Hematopoietic multipotent progenitor cell treated with erythropoietin and hydrocortisone succinate and interleukin-3 and kit ligand, for 6 days (in vitro differentiated cells): ENCODE data around the gene TLL1.

ENCODE experiments used
- DNase-seq: peaks from one replicate; pipeline ENCODE4 v3.0.0-alpha.2; 2015

TLL1 gene

DNA sequence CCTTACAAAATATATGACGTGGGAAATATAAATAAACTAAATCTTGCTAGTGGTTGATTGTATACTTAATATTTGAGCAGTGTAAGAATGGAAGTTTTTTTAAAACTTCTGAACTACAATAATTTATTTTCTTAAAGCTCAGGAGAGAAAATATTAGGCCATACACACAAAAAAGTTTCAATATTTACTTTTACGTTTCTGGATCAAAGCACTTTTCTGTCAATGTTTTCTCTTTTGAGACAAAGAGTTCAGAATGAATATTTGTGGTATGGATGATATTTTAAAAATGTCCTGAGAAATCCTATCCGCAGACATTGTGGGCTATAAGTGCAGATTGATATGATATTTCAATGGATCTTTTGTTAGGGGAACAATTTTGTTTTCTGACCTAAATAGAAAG, 109.9 kb downstream of the TLL1 start:
- DNase-seq = no peak

DNA sequence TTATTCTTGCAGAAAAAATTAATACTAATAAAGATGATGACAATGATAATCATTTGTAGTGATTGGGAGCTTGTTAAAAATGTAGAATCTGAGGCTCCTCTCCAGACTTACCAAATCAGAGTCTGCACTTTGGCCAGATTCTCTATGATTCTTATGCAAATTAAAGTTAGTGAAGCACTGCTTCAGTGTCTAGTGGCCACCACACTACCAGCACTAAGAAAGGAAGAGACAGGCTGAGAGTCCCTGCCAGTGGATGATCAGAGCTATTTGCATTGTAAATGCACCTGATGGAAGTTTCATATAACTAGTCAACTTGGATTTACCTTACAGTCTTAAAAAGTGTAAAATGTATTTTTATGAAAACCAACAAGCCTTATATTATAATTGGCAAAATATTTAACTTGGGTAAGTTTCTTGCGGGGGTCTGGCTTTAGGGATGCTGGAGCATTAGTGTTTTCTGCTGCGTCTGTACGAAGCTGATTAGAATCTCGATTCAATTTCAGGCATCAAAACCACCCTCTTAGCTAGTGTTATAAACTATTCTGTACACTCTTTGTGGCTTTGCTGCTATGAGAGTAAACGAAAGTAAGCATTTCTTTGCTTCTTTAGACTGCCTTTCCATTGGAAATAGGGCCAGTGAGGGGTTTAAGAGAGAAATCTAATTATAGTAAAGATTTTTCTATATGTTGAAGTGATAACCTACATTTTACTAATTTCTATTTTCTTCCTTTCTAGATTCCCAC, 114.1 kb downstream of the TLL1 start:
- DNase-seq = no peak

DNA sequence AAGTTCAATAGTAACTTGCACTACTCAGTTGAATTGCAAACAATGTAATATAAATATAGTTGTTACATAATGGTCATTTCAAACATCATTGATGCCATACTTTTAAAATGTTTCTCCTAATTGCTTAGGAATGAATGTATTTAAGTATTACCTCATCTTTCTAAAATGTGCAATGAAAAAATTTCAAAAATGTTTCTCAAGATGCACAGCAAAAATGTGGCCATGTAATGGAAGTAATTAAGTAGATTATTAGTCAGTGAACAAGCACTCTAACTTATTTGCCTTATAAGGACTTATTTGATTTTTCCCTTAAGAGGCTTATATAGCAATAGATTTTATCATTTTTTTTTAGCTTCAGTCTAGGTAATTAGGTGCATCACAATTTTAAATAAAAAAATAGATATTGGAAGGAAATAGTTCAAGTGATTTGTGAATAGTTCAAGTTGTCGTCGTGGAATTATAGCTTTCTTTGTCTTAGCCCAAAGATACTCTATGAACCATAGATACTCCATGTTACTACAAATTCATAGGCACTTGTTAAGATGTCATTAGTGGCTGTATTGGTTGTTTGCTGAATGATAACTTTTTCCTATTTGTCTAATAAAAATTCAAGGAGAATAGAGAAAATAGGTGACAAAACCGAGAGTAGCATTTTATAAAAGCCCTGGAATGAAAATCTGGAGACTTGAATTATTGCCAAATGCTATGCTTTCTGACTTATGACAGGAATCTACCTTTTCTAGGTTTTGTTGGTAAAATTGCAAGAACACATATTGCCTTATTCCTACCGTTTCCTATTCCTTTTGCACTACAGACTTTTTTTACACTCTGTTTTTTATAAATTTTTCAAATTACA, 118.5 kb downstream of the TLL1 start:
- no peak for DNase-seq

DNA sequence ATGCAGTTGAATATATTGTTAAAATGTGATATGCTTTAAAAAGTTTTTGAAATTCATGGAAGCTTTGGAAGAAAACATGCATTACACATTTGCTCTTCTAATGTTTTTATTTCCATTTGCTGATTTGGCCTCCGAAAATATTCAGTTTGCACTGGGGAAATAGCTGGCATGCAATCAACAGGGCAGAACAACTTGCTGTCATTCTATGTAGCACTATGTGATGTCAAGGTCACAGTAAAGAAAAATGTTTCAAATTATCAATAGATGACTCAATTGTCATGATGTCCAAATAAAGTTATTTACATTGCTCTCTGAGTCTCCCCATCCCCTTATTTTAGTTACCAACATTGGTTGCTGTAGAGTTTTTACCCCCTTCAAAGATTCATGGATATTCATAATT, 119.2 kb downstream of the TLL1 start:
- no peak for DNase-seq

DNA sequence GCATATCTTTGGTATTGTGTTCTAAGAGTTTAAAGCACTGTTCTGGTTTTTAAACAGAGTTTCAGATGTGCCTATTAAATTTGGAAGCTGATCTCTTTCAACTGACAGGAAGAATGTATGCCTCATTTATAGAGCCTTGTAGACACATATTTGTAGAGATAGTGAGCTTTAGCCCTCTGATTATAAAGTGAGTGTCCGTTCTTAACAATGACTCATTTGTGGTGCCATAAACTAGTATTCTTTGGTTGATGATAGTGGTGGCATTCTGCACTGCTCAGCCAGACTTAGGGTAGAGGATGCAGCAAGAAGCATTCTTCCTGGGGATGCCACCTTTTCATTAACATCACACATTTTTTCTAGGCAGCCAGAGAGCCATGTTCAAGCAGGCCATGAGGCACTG, 121.7 kb downstream of the TLL1 start:
- no peak for DNase-seq

DNA sequence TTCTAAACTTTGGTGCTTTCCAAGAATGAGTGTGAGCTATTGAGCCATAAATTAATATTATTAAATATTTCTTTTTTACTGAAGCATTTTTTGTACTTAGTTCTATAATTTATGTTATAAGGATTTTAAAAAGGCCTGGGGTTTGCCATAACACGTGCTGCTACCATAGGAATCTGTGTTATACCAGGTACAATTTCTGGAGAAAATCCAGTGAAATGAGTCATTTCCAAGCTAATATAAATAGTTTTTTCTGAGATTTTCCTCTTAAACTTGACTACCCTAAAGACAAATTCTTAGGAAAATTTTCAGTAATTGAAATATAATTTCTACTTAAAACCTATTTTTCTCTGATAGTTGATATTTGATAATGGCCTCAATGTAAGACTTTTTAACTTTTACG, 130.8 kb downstream of the TLL1 start:
- DNase-seq = no peak

DNA sequence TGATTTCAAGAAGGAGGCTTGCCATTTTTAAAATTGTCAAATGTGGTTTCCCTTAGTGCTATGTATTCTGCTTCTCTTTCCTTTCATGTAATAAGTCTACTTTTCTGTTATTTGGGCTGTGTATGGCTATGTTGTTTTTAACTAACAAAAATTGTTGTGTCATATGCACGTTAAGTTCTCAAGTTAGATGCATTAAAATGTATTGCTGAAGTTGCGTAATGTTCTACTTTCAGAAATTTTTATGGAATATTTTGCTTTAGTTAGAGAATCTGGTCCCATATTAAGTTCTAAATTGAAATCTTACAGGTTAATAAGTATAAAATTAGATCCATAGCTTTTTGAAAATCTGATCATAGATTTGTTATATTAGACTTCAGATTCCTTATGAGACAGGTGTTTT, 133.2 kb downstream of the TLL1 start:
- no peak for DNase-seq

DNA sequence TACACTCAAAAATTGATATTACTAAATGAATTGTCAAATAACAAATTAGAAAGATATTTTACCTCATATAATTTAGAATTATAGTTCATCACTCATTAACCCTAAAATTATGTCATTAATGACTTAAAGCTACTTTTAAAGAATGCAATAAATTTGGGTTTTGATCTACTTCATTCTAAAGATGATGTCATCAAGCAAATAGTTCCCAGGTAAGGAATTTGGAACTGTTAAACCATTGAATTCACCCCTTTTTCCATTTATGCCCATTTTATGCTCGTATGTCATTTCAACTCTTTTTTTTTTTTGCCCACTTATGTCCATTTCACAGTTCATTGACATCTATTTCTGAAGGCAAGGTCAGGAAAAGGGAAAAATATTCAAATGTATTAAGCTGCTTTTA, 135.5 kb downstream of the TLL1 start:
- no peak for DNase-seq

DNA sequence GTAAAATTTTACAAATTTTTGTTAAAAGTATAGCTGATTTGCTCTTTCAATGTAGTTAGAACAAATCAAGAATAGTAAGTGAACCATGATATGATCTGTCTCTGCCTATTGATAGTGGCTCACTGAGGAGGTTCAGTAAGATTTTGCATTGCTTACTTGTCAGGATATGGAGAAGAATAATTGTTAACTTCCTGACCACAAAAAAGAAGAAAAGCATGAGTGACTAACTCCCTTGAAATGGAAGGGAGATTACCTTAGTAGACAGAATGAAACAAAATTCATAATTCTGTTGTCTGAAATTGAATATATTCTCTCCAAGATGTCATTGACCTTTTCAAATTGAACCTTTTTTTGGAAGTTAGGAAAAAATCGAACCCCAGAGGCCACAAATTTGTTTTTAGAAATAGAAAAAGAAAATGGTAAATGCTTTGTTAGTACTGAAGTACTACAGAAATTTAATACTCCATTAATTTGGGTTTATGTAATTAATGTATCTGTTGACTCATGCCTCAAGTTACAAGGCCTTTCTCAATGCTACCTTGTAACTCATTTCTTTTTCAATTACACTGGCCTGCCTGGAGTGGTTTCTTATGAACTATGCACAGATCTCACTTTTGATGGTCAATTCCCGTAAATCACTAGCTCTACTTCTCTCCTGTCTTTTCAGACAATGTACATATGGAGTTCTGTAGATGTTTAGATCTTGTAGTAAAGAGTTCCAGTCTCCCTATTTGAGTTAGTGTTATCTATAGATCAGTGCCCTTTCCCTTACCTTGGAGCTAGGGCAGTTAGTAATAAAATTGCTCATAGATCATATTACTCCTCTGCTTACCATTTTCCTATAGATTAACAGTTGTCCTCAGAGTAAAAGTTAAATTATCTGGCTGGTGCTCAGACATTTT, 139.3 kb downstream of the TLL1 start:
- DNase-seq = no peak

DNA sequence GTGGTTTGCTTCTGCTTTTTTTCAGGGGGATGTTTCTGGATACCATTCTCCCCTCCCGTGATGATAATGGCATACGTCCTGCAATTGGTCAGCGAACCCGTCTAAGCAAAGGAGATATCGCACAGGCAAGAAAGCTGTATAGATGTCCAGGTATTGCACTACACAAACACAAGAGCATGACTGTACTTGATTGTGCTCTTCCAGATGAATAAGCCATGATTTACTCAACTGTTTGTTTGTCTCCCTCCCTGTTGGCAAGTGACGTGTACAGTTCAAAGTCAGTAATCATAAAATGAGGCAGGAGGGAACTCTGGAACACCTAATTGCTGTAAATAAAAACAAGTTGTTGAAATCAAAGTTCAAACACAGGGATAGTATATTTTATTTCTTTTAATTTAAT, 141.4 kb downstream of the TLL1 start:
- no peak for DNase-seq

DNA sequence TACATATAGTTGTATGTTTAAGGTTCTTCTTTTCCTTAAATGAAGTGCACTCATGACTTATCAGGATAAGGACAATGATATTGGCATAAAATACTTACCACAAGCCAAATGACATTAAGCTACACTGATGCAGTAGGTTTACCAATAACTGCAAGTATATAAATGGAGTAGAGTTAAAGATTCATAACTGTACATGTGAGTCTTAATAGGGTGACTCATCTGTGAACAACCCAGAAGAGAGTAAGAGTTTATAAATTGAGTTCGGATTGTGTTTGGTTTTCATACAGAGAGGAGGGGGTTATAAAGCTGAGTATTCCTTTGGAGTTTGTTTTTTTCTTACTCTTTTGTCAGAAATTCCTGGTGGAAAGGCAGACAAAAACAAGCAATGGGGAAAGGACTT, 144.8 kb downstream of the TLL1 start:
- no peak for DNase-seq

DNA sequence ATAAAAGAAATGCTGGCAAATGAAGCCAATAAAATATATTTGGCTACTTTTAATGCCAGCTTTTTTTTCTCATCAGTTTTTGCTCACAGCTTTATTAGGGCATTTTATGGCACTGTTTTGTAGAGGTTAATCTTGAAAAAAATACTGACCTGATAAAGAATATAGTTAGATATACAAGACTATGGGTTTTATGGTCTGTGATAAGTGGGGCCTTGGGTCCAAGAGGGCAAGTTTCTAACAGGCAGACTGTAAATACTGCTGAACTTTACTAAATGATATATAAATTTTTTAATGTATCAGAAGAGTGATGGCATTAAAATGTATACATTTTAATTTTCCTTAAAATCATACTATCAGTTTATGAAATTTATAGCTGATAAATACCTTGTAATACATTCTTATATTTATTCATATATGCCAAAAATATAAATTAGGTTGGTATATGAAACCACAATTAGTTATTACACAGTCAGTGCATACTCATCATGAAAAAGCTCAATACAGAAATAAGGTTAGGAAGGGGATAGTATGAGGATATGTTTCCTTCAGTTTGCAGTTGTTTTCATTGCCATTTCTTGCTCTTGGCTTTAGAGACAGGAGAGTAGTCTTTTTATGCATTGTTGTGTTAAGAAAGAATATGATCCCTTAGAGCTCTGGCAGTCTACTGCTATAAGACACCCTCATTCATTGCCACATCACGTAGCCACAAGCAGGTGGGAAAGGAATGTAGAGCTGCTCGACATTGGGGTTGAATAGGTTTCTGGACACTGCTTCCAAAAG, 146.6 kb downstream of the TLL1 start:
- DNase-seq = no peak

DNA sequence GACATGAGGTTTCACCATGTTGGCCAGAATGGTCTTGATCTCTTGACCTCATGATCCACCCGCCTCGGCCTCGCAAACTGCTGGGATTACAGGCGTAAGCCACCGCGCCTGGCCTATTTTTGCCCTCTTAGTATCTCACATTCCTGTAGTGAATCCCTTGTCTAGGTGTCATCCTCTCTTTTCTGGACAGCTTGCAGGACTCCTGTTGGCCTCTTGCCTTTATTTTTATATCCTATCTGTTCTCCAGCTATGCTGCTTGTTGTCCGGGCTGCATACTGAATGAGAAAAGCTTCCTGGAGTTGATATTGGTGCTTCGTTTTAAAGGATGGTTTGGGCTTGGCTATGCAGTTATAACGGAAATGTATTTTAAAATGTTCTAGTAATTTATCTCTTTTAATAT, 148.6 kb downstream of the TLL1 start:
- DNase-seq = no peak

DNA sequence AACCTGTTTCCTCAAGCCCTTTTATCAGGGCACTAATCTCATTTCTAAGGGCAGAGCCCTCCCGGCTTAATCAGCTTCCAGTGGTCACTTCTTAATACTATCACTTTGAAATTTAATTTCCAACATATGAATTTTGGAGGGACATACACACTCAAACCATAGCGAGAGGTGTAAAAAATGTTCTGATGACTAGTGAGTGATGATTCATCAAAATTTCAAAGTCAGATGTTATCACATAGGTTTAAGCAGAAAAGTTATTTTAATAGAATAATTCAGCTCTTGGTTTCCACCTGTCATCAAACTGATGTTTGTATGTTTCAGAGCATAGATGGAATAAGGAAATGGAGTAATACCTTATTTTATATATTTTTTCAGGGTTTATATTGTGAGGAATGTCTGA, 161.9 kb downstream of the TLL1 start:
- DNase-seq = no peak

DNA sequence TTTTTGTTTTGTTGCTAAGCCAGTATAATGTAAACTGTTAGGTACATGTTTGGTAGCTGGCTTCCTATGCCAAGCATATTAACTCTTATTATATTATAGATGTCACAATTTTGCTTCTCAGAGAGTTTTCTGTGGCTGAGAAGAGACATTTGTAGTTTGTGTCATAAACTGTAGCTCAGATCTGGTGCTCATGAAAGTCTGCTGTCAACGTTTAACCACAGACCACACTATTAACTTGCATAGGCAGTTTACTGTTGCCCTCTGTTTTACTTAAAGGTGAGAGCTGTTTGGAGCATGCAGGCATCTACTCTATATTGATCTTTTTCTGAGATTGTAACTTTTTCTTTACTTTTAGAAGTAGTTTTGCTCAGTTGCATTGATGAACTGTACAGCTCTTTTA, 166.8 kb downstream of the TLL1 start:
- no peak for DNase-seq

DNA sequence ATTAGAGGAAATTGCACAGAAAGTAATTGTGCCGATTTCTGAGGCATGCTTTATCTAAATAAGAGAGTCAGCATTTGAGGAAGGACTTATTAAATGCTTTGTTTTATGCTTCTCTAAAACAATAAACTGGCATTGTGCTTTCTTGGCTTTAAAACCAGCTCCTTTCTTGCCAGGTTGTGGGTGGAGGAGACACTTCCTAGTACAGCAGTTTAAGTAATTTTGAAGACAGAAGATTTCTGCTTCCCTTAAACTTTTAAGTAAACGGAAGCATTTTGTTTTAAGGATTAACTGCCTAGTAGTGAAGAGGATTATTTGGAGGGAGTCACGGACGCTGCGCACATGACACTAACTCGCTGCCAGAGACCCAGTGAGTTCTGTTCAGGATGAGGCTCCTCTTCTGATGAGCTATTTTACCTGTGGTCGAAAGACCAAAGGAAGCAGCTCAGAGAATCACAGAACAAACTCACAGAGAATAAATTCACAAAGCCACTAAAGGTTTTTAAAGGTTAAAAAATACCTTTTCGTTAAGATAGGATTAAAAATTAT, 169.5 kb downstream of the TLL1 start:
- no peak for DNase-seq

DNA sequence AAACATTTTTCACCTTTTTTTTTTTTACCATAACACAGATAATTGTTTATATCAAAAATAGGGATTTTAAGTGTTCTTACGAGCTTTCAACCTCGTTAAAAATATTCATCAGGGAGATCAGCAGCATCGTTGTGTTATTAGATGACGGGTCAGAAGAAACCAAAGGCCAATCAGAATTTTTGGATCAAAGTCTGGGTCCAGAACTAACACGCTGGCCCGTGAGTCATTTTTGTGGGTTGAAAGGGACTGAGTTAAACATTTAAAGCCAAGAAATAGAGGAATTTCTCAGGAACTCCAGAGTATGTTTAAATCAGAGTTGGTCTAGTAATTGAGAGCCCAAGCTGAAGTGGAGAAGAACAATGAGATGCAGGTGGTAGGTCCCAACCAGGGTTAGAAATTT, 170.8 kb downstream of the TLL1 start:
- DNase-seq = no peak

DNA sequence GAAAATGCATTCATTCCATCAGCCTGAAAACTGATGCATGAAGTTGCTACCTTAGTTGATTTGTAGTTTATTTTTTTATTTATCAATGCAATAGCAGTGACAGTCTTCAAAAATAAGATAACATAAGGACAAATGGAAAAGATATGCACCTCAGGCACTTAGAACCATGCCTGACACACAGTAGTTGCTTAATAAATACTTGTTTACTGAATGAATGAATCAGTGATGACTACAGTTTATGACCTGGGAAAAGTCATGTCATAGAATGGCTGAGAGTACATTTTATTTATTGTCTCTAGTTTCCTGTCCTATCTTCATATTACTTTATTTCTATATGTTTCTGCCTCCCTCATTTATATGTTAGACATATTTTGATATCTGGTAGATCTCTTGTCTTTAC, 171.8 kb downstream of the TLL1 start:
- DNase-seq = no peak

DNA sequence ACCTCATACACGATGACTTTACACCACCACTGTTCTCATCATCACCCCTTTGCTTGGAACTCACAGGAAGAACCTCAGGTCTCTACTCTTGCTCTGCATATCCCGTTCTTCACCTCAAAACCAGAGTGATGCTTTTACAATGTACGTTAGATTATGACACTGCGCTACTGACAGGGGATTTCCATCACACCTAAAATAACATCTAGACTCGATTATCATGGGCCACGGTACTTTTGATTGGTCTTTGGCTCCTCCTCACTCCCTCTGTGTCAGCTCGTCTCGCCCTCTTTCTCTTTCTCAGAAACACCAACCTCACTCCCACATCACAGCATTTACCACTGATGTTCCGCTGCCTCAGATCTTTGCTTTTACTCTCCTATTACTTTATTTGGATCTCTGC, 172.4 kb downstream of the TLL1 start:
- no peak for DNase-seq

DNA sequence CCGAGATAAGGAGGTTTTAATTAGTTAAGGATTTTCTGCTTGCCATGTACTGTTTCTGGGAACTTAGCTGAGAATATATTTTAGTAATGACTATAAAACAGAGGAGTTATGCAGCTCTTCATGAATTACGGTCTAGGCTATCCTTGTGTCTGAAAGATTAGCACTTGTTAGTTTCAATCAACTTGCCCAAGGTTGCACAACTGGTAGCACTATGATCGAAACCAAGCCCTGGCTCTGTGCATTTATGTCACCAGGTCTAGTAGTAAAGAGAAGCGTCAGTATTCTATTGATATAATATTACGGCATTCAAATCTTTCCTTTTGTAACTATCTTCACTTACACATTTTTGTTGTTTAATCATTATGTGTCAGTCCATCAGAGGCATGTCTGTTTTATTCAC, 176.0 kb downstream of the TLL1 start:
- DNase-seq = no peak

DNA sequence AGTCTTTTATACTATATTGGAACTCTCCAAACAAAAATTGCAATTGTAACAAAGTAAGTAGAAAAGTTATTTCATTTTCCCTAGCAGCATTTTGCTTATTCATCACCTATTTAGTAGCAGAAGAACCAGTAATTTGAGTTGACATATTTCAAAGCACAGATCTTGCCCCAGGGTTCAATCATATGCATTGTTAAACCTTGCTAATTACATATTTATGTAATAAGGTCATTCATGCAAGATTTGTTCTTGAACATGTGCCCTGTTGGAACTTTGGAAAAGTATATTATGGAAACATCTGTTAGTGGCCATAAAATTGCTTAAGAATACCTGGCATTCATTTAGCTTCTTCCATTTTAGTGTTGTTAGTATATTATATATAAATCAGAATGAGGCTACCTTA, 191.7 kb downstream of the TLL1 start:
- no peak for DNase-seq

DNA sequence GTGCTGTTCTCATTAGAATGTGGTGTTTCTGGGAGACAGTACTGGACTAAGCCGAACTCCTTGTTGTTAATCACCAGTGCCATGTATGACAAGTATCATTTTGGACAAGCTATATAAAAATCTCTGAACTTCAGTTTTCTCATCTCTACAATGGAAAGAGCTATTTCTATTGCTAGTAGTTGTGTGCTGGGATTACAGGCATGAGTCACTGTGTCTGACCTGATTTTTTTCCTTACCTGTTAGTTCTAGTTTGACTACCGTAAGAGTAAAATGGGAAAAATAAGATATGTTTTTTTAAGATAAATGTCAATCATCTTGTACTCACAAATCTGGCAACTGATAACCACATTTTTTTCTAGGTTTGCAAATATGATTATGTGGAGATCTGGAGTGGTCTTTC, 192.3 kb downstream of the TLL1 start:
- no peak for DNase-seq
